Erythroblast (primary cell): Measurements from ENCODE around the gene VIPR2.

Source experiments
- GATA1 ChIP-seq: IDR thresholded peaks from 2 replicates; pipeline ENCODE4 v1.6.1; 2011; ENCODE audit warnings: low read depth, mild to moderate bottlenecking, control low read depth, low read length, moderate library complexity
- POLR2A ChIP-seq: IDR thresholded peaks from 2 replicates; pipeline ENCODE4 v1.6.1; 2011; ENCODE audit warnings: mild to moderate bottlenecking, low read length

- TF ChIP-seq POLR2A, result no peak
- TF ChIP-seq GATA1, result no peak
These were observed 28.8 kb downstream of the VIPR2 start for GRCh38 chr7:159115601-159116501.
